GM10266 (cell line): ENCODE measurements around the gene BMF.
"Not testable (repeated sequence)": the region's sequence is repeated elsewhere in the genome, so short reads cannot be mapped to it uniquely, and the experiment has no call there.

ENCODE experiments used
- DNase-seq: peaks from one replicate; pipeline ENCODE4 v3.0.0; 2012; ENCODE audit errors: extremely low spot score
- CTCF ChIP-seq: IDR thresholded peaks from 2 replicates; pipeline ENCODE4 v1.5.1; 2012; ENCODE audit warnings: mild to moderate bottlenecking, low read depth; ENCODE audit not compliant: control insufficient read depth, insufficient read depth; ENCODE audit errors: missing control alignments

The BMF gene

GRCh38 chr15:40150163-40150925, 41.7 kb upstream of the BMF start:
- no peak for TF ChIP-seq CTCF
- no peak for DNase-seq

DNA sequence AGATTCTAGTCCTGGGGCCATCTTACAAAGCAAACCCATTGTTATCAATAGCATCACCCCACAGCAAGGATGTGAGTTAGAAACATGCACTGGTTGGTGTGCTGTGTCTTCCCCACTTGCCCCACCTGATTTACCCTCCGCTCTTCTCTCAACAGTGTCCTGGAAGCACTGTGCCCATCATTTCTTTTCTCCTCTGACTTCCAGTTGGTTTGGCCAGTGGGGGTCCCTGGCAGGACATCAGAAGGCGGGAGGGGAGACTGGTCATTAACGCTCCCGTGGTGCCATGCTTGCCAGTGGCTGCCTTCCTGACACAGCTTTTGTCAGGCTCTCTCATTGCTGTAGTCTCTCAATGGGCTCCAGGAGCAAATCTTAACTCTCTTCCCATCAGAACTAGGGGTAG, 40.7 kb upstream of the BMF start:
- no peak for DNase-seq
- no peak for TF ChIP-seq CTCF

DNA sequence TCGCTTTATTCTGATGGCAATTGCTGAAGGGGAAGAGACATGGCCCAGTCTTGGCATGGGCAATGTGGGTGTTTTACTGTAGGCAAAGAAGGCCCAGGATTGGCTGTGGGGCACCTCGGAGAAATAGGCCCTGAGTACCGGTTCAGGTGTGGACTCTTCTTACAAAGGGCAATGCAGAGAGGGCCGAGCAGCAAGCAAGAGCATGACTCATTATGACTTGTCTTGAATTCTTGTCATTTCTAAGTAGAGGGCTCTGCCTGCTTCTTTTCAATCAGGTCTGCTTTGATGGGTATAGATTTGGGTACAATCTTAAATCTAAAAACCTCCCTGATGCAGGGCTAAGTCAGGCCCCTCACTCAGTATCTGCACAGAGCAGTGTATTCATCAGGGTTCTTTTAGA, 37.4 kb upstream of the BMF start:
- no peak for TF ChIP-seq CTCF

DNA sequence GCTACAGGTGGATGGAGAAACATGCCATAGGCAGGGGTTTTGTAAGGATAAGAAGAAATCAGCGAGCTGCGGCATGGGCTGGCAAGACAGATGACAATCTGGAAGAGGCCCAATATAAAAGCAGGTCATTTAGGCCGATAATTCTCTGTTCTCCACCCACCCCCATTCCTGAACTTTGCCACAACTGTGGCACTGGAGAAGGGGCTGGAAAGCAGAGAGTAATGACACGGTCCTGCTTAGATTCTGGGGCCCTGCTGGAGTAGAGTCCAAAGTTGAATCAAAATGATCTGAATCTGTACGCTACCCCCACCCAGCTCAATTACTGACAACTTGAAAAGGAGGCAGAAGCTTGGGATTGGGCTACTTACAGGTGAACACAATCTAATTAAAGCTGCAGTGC, 33.7 kb upstream of the BMF start:
- TF ChIP-seq CTCF = no peak
- no peak for DNase-seq

More for the DNA sequence above, 37.4 kb upstream of the BMF start:
- no peak for DNase-seq

GRCh38 chr15:40138201-40138570, 29.5 kb upstream of the BMF start:
- not testable (repeated sequence) for DNase-seq

GRCh38 chr15:40137303-40138200, 28.9 kb upstream of the BMF start:
- no peak for TF ChIP-seq CTCF
- no peak for DNase-seq

DNA sequence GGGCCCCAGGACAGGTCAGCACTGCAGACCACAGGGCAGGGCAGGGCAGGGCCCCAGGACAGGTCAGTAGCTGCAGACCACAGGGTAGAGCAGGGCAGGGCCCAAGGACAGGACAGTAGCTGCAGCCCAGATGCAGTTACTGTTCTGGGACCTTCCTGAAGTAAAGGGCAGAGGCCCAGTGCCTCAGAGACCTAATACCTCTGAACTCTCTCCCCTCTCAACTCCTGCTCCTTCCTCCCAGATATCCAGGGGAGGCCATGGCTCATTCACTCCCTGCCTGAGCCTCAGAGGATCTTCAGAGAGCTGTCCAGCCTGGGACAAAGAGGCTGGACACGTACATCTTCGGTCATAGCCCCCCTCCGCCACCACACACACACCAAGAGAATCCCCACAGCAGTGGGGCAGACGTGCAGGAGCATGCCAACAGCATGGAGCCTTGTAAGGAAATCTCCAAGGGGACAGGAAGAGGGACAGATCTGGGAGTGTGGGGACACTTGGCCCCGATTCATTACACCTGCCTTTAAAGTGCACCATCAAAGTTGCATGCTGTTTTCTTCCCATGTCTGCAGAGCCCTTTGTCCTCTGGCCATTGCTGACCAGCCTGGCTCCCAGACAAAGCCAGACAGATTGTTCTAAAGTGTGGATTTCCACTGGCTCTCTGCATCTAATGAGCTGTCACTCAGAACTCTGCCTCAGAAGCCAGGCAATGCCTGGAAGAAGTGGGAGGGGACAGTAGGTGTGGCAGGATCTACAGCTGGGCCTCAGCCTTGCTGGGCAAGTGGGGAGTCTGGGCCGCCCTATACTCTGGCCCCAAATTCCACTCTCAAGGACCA, 28.0 kb upstream of the BMF start:
- TF ChIP-seq CTCF = no peak
- no peak for DNase-seq

DNA sequence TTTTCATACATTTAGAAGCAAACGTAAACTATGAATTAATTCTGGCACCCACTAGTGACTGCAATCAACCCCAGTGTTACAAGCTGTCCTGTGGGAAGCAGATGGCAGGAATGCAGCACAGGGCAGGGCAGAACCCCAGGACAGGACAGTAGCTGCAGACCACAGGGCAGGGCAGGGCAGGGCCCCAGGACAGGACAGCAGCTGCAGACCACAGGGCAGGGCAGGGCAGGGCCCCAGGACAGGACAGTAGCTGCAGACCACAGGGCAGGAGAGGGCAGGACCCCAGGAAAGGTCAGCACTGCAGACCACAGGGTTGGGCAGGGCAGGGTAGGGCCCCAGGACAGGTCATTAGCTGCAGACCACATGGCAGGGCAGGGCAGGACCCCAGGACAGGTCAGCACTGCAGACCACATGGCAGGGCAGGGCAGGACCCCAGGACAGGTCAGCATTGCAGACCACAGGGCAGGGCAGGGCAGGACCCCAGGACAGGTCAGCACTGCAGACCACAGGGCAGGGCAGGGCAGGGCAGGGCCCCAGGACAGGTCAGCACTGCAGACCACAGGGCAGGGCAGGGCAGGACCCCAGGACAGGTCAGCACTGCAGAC, 27.3 kb upstream of the BMF start:
- DNase-seq = not testable (repeated sequence)
